ENCODE results near the gene MGAT5B.

DNA sequence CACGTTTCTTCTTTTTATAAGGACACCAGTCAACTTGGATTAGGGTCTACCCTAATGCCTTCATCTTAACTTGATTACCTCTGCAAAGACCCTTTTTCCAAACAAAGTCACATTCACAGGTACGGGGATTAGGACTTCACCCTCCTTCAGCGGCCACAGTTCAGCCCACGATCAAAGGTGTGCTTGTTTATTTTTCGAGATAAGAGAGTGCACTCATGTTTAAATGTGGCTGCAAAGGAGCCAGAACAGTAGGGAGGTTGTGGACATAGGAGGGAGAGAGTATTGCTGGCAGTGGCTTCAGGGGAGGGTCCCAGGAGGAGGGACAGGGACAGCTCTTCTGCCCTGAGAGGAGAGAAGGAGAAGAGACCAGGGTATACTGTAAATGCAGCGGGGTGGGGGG lies 46.7 kb downstream of the MGAT5B start:
- TF ChIP-seq, protein P1, sequence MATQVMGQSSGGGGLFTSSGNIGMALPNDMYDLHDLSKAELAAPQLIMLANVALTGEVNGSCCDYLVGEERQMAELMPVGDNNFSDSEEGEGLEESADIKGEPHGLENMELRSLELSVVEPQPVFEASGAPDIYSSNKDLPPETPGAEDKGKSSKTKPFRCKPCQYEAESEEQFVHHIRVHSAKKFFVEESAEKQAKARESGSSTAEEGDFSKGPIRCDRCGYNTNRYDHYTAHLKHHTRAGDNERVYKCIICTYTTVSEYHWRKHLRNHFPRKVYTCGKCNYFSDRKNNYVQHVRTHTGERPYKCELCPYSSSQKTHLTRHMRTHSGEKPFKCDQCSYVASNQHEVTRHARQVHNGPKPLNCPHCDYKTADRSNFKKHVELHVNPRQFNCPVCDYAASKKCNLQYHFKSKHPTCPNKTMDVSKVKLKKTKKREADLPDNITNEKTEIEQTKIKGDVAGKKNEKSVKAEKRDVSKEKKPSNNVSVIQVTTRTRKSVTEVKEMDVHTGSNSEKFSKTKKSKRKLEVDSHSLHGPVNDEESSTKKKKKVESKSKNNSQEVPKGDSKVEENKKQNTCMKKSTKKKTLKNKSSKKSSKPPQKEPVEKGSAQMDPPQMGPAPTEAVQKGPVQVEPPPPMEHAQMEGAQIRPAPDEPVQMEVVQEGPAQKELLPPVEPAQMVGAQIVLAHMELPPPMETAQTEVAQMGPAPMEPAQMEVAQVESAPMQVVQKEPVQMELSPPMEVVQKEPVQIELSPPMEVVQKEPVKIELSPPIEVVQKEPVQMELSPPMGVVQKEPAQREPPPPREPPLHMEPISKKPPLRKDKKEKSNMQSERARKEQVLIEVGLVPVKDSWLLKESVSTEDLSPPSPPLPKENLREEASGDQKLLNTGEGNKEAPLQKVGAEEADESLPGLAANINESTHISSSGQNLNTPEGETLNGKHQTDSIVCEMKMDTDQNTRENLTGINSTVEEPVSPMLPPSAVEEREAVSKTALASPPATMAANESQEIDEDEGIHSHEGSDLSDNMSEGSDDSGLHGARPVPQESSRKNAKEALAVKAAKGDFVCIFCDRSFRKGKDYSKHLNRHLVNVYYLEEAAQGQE (IDR thresholded peaks at IDR 0.05; ENCODE audit: insufficient read depth in 1 of 2, low read depth in 2 of 2, low read length in 2 of 2) = no peak
- TF ChIP-seq POLR2AphosphoS5 (IDR thresholded peaks at IDR 0.05; ENCODE audit: low read depth, low read length) = no peak
- TF ChIP-seq SIN3A (IDR thresholded peaks at IDR 0.05; ENCODE audit: borderline replicate concordance, insufficient read depth, low read length) = no peak
- TF ChIP-seq TAF1 (IDR thresholded peaks at IDR 0.05; ENCODE audit: borderline replicate concordance, insufficient read depth, low read length) = no peak
- TF ChIP-seq FOXP2 (optimal IDR thresholded peaks at IDR 0.05; ENCODE audit: borderline replicate concordance, extremely low read depth, extremely low read length, insufficient read depth) = no peak

Measured in PFSK-1 (cell line).